ENCODE data around the gene DDX25. TPM values are rescaled to one million over a fixed set of nuclear protein-coding genes. Genes with fewer than 3 reads are reported as not detected.

Gene DDX25
- total RNA-seq, 1 donor from 2014 or later = not detected

DNA sequence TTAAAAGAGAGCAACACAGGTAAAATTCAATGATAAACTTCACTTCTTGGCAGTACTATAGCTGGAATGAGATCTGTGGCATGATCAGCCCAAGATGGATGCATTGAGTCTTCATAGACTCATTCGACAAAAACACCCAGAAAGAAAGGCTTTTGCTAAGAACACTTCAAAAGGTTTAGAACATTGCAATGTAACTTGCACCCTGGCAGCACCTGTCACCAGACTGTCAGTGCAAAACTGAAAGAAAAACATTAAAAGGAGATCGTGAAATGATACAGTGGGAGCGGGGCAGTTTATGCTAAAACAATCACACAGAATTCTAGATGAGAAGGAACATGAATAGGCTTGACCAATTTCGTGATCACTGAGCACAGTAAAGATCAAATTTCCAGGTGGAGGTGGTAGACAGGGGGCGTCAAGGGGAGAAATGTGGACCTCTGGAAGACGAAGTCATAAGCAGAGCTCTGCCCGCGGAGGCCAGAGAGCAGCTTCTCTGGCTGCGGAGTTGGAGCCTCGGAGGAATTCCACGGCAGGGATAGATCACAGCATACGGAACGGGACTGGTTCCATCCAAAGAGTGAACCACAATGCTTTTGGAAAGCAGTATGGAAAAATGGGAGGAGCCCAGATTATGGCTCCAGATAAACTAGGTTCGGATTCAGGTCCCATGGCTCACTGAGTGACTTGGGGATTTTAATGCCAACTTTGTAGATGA is 53.5 kb downstream of the DDX25 start:
- no peaks in the 10 kb centered on the region for H3K36me3 ChIP-seq
- intact Hi-C loops (cut with DNase I) = loop anchor here (10.0 kb wide), 1 partner anchor 697 kb away; no protein-coding TSS in a partner anchor
- no peak overlapping the region for H3K4me3 ChIP-seq
- peak in 1 of 2 donors; percentile 70 for DNase-seq (ENCODE audit: extremely low spot score in 2 of 2)
- peaks cover 32% of the 10 kb centered on the region for H3K4me1 ChIP-seq
- TF ChIP-seq POLR2A (IDR thresholded peaks at IDR 0.05) = no peak
- TF ChIP-seq POLR2AphosphoS5 (IDR thresholded peaks at IDR 0.05; ENCODE audit: insufficient read depth in 1 of 2, low read depth in 1 of 2) = no peak
- TF ChIP-seq, protein P1, sequence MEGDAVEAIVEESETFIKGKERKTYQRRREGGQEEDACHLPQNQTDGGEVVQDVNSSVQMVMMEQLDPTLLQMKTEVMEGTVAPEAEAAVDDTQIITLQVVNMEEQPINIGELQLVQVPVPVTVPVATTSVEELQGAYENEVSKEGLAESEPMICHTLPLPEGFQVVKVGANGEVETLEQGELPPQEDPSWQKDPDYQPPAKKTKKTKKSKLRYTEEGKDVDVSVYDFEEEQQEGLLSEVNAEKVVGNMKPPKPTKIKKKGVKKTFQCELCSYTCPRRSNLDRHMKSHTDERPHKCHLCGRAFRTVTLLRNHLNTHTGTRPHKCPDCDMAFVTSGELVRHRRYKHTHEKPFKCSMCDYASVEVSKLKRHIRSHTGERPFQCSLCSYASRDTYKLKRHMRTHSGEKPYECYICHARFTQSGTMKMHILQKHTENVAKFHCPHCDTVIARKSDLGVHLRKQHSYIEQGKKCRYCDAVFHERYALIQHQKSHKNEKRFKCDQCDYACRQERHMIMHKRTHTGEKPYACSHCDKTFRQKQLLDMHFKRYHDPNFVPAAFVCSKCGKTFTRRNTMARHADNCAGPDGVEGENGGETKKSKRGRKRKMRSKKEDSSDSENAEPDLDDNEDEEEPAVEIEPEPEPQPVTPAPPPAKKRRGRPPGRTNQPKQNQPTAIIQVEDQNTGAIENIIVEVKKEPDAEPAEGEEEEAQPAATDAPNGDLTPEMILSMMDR (IDR thresholded peaks at IDR 0.05) = no peak
- no peak overlapping the region for H3K27ac ChIP-seq
- H3K9me3 ChIP-seq = no peaks in the 10 kb centered on the region
- H3K27me3 ChIP-seq = no peaks in the 10 kb centered on the region

DNA sequence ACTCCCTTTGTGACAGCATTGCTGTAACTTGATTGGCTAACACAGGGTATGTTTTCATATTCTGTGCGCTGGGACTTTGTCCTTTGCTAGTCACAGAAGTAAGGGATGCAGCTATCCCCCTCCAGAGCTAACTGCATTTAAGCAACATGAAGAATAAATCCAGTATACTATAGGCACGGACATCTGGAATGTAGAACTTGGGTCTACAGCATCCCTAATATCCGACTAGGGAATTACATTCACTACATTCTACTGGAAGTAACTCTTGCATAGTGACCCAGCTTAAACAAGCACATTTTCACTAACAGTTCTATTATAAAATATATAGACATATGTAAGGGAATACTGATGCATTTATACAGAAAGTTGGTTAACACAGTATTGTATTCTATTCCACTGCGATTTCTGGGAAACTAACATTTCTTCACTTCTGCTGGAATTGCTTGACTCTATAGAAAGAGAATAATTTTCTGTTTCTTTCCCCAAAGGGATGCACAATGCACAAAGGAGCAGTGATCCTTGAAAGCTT is 54.6 kb downstream of the DDX25 start:
- H3K27ac ChIP-seq = no peak overlapping the region
- no peaks in the 10 kb centered on the region for H3K27me3 ChIP-seq
- DNase-seq (ENCODE audit: extremely low spot score in 2 of 2) = no peak
- no peak overlapping the region for H3K4me3 ChIP-seq
- H3K9me3 ChIP-seq = no peaks in the 10 kb centered on the region
- TF ChIP-seq POLR2AphosphoS5 (IDR thresholded peaks at IDR 0.05; ENCODE audit: insufficient read depth in 1 of 2, low read depth in 1 of 2) = no peak
- TF ChIP-seq POLR2A (IDR thresholded peaks at IDR 0.05) = no peak
- TF ChIP-seq, protein P1 (IDR thresholded peaks at IDR 0.05) = no peak
- peaks cover 23% of the 10 kb centered on the region for H3K4me1 ChIP-seq
- no peaks in the 10 kb centered on the region for H3K36me3 ChIP-seq
- intact Hi-C loops (cut with DNase I) = loop anchor here (10.0 kb wide), 1 partner anchor 696 kb away; no protein-coding TSS in a partner anchor

DNA sequence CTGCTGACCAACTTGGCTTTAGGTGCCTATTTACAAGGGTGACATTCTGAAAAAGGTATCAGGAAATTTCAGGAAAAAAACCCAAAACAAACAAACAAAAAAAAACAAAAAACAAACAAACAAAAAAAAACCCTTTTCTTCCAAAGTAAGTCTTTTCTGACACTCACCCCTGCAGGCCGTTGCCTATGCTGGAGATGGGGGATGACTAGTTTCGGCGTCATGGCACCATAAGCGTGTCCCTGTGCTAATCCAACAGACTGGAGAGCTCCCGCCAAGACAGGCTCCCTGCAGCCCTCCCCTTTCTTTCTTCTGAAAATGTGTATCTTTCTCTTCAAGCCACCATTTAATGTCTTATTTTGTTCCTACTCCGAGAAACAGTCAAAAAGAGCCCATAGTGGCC is 55.2 kb downstream of the DDX25 start:
- TF ChIP-seq POLR2AphosphoS5 (IDR thresholded peaks at IDR 0.05; ENCODE audit: insufficient read depth in 1 of 2, low read depth in 1 of 2) (no peak), POLR2A (IDR thresholded peaks at IDR 0.05) (no peak)
- TF ChIP-seq, protein P1 (IDR thresholded peaks at IDR 0.05) = no peak

DNA sequence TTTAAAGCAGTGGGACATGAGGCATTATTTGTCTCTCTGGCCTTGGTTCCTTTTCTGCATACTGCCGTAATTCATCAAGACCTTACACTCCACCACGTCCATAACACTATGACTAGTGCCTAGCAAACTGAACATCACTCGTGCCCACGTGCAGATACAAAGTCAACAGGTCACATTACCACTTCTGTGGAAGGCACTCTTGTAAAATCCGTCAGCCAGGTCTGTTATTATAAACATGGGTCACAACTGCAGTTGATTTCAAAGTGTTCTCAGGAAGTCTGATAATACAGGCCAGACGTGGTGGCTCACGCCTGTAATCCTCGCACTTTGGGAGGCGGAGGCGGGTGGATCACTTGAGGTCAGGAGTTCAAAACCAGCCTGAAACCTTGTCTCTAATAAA is 55.6 kb downstream of the DDX25 start:
- no peak for TF ChIP-seq POLR2A (IDR thresholded peaks at IDR 0.05)
- TF ChIP-seq POLR2AphosphoS5 (IDR thresholded peaks at IDR 0.05; ENCODE audit: insufficient read depth in 1 of 2, low read depth in 1 of 2) = no peak
- Histone ChIP-seq H3K4me3 (no peak overlapping the region), H3K4me1 (peaks cover 17% of the 10 kb centered on the region), H3K27ac (no peak overlapping the region), H3K36me3 (no peaks in the 10 kb centered on the region), H3K9me3 (no peaks in the 10 kb centered on the region), H3K27me3 (no peaks in the 10 kb centered on the region)
- DNase-seq (ENCODE audit: extremely low spot score in 2 of 2) = peak in 1 of 2 donors; percentile 52
- intact Hi-C loops (cut with DNase I) = loop anchor here (10.0 kb wide), 1 partner anchor 695 kb away; no protein-coding TSS in a partner anchor

More for the DNA sequence above, 55.2 kb downstream of the DDX25 start:
- Histone ChIP-seq H3K4me3 (no peak overlapping the region), H3K27me3 (no peaks in the 10 kb centered on the region), H3K9me3 (no peaks in the 10 kb centered on the region), H3K4me1 (peaks cover 17% of the 10 kb centered on the region), H3K27ac (no peak overlapping the region), H3K36me3 (no peaks in the 10 kb centered on the region)
- intact Hi-C loops (cut with DNase I) = loop anchor here (10.0 kb wide), 1 partner anchor 695 kb away; no protein-coding TSS in a partner anchor
- DNase-seq (ENCODE audit: extremely low spot score in 2 of 2) = peak in 1 of 2 donors; percentile 54

DNA sequence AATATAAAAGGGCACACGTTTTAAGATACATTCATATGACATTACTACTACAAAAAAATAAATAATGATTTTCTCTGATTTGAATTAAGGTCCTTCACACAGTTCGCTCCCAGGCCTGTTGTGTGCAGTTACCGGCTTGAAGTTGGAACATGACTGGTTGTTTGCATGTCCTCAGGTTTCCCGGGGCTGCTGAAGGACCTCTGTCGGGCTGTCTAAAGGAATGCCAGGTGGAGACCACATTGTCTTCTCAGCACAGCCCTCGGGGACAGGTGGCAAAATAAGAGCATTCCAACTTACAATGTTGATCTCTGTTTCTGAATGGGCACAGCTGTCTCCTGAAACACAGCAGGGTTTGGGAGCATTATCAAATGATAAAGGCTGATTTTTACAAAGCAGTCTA is 56.5 kb downstream of the DDX25 start:
- TF ChIP-seq POLR2AphosphoS5 (IDR thresholded peaks at IDR 0.05; ENCODE audit: insufficient read depth in 1 of 2, low read depth in 1 of 2) (no peak), POLR2A (IDR thresholded peaks at IDR 0.05) (no peak)
- TF ChIP-seq, protein P1 (IDR thresholded peaks at IDR 0.05) = no peak
- Histone ChIP-seq H3K36me3 (no peaks in the 10 kb centered on the region), H3K9me3 (no peaks in the 10 kb centered on the region), H3K4me1 (peaks cover 17% of the 10 kb centered on the region), H3K4me3 (no peak overlapping the region), H3K27me3 (no peaks in the 10 kb centered on the region), H3K27ac (no peak overlapping the region)
- DNase-seq (ENCODE audit: extremely low spot score in 2 of 2) = peak in 1 of 2 donors; percentile 64
- intact Hi-C loops (cut with DNase I) = no loop called here

All from vagina (tissue), 2 donors.